Femur (tissue), 1 donor: Measurements from ENCODE around the gene CNTN6.
"Not testable (repeated sequence)": the region's sequence is repeated elsewhere in the genome, so short reads cannot be mapped to it uniquely, and the experiment has no call there.

Experiments
- DNase-seq: peaks from one replicate; pipeline ENCODE4 v3.0.0-alpha.2; 2017

Gene CNTN6

GRCh38 chr3:1288805-1289494 lies 196.1 kb downstream of the CNTN6 start:
- no peak for DNase-seq

GRCh38 chr3:1292571-1293071 lies 199.8 kb downstream of the CNTN6 start:
- DNase-seq = no peak

GRCh38 chr3:1294586-1294985 lies 201.8 kb downstream of the CNTN6 start:
- DNase-seq = no peak

GRCh38 chr3:1318296-1319005 lies 225.6 kb downstream of the CNTN6 start:
- no peak for DNase-seq

GRCh38 chr3:1326546-1326945 lies 233.7 kb downstream of the CNTN6 start:
- DNase-seq = no peak

GRCh38 chr3:1330107-1330506 lies 237.3 kb downstream of the CNTN6 start:
- DNase-seq = no peak

- DNase-seq = no peak
Measured at GRCh38 chr3:1346386-1346785, 253.6 kb downstream of the CNTN6 start.

GRCh38 chr3:1348547-1348946 lies 255.7 kb downstream of the CNTN6 start:
- DNase-seq = no peak

GRCh38 chr3:1350885-1351284 lies 258.1 kb downstream of the CNTN6 start:
- DNase-seq = no peak

GRCh38 chr3:1355691-1356090 lies 262.9 kb downstream of the CNTN6 start:
- no peak for DNase-seq

GRCh38 chr3:1356101-1356500 lies 263.3 kb downstream of the CNTN6 start:
- DNase-seq = no peak

GRCh38 chr3:1365528-1365927 lies 272.7 kb downstream of the CNTN6 start:
- no peak for DNase-seq

- no peak for DNase-seq
Measured at GRCh38 chr3:1374471-1374870, 281.6 kb downstream of the CNTN6 start.

GRCh38 chr3:1375145-1375544 lies 282.3 kb downstream of the CNTN6 start:
- no peak for DNase-seq

GRCh38 chr3:1380926-1381646 lies 288.3 kb downstream of the CNTN6 start:
- DNase-seq = no peak

- no peak for DNase-seq
Measured at GRCh38 chr3:1381647-1382036, 288.8 kb downstream of the CNTN6 start.

- DNase-seq = not testable (repeated sequence)
Measured at GRCh38 chr3:1387396-1387905, 294.6 kb downstream of the CNTN6 start.

GRCh38 chr3:1394188-1394587 lies 301.4 kb downstream of the CNTN6 start:
- no peak for DNase-seq

- DNase-seq = no peak
Measured at GRCh38 chr3:1400571-1400970, 307.7 kb downstream of the CNTN6 start.

- DNase-seq = no peak
Measured at GRCh38 chr3:1404270-1404962, 311.6 kb downstream of the CNTN6 start.

GRCh38 chr3:1406250-1406649 lies 313.4 kb downstream of the CNTN6 start:
- no peak for DNase-seq

GRCh38 chr3:1421577-1421976 lies 328.8 kb downstream of the CNTN6 start:
- DNase-seq = no peak

GRCh38 chr3:1423566-1424089 lies 330.8 kb downstream of the CNTN6 start:
- DNase-seq = no peak
